Esophagus muscularis mucosa (tissue), 4 donors: ENCODE results near the gene TMEM190.
"Not testable (repeated sequence)": the region's sequence is repeated elsewhere in the genome, so short reads cannot be mapped to it uniquely, and the experiment has no call there.

ENCODE experiments used
- EP300 ChIP-seq: sonication (generic); formaldehyde crosslinking; IDR thresholded peaks from one replicate; pipeline ENCODE4 v1.6.1; 2017; ENCODE audit warnings: antibody characterized with exemption
- POLR2A ChIP-seq: fragments of 450-650 bp; IDR thresholded peaks from one replicate; pipeline ENCODE4 v1.6.1; 2017; ENCODE audit warnings: antibody characterized with exemption, moderate library complexity, mild to moderate bottlenecking, low read depth
- TF ChIP-seq, protein P1 (sequence below), 3 experiments: fragments of 200-600 bp in 2 of 3; fragments of 450-650 bp in 1 of 3; sonication (generic) in 2 of 3; IDR thresholded peaks; one replicate each; pipeline ENCODE4 v1.5.1; 2017 to 2019; ENCODE audit warnings: antibody characterized with exemption in 3 of 3, mild to moderate bottlenecking in 2 of 3, moderate library complexity in 1 of 3

DNA sequence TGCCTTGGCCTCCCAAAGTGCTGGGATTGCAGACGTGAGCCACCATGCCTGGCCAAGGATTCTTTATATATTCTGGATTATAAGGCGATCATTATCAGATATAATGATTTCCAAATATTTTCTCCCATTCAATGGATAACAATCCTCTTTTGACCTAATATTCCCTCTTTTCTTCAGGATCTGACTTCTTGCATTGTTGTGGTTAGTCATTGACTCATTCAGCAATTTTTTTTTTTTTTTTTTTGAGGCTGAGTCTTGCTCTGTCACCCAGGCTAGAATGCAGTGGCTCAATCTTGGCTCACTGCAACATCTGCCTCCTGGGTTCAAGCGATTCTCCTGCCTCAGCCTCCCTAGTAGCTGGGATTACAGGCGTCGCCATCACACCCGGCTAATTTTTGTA is 46.8 kb upstream of the TMEM190 start:
- TF ChIP-seq, protein P1, sequence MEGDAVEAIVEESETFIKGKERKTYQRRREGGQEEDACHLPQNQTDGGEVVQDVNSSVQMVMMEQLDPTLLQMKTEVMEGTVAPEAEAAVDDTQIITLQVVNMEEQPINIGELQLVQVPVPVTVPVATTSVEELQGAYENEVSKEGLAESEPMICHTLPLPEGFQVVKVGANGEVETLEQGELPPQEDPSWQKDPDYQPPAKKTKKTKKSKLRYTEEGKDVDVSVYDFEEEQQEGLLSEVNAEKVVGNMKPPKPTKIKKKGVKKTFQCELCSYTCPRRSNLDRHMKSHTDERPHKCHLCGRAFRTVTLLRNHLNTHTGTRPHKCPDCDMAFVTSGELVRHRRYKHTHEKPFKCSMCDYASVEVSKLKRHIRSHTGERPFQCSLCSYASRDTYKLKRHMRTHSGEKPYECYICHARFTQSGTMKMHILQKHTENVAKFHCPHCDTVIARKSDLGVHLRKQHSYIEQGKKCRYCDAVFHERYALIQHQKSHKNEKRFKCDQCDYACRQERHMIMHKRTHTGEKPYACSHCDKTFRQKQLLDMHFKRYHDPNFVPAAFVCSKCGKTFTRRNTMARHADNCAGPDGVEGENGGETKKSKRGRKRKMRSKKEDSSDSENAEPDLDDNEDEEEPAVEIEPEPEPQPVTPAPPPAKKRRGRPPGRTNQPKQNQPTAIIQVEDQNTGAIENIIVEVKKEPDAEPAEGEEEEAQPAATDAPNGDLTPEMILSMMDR (IDR thresholded peaks at IDR 0.05): not testable (repeated sequence)
- not testable (repeated sequence) for TF ChIP-seq EP300, POLR2A
